NCI-H748 (cell line): Measurements from ENCODE around the gene GDNF.
"Not testable (repeated sequence)": the region's sequence is repeated elsewhere in the genome, so short reads cannot be mapped to it uniquely, and the experiment has no call there.

Source experiments
- DNase-seq: peaks from one replicate; lab custom pipeline; 2025; ENCODE audit not compliant: unreplicated experiment; lab: John Stamatoyannopoulos, UW

GDNF gene, protein sequence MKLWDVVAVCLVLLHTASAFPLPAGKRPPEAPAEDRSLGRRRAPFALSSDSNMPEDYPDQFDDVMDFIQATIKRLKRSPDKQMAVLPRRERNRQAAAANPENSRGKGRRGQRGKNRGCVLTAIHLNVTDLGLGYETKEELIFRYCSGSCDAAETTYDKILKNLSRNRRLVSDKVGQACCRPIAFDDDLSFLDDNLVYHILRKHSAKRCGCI

DNA sequence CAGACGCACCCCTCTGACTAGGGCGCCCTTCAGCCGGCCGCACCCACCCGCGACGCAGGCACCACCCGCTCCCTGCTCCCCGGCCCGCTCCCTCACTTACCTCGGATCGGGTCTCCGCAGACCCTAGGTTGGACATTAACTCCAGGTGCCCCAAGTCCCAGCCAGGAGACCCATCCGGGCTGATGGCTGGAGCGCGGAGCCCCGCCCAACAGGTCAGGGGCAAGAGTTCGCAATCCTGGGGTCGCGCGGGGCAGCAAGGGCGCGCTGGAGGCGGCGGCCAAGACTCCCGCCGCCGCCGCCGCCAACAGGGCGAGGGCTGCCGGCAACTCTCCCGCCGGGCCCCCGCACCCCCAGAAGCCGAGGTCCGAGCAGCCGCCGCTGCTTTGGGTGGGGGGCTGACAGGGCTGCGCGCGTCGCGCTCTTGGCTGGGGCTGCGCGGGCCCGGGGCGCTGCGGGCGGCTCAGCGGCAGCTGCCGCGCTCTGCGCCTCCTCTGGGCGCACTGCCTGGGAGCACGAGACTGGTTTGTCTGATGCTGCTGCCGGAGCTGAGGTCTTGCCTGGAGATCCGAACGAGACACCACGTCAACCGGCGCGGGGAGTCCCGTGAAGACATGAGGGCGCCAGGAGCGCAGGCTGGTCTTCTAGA lies at the start of gene GDNF:
GDNF (minus strand) TSS at position 635 of the 646 bp plus-strand sequence. CDS start 5,245 bp downstream, outside the sequence.
- DNase-seq: peak; percentile 87

DNA sequence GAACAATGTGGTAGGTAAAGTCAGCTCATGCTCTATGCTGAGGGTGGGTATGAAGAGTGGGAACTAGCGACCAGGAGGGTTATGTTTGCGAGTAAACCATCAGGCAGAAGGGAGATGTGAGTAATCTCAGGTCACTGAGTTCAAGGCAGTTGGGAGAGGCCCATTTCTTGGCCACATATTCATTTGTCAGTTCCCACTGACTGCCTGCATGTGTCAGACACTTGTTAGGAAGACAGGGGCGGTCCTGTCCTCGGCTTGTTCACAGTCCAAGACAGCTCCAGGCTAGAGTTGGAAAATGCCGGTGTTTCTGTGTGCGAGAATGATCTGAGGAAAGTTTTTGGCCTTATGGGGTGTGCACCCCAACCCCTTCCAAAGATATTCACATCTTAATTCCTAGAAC lies 48.6 kb upstream of the GDNF start:
- DNase-seq: no peak

DNA sequence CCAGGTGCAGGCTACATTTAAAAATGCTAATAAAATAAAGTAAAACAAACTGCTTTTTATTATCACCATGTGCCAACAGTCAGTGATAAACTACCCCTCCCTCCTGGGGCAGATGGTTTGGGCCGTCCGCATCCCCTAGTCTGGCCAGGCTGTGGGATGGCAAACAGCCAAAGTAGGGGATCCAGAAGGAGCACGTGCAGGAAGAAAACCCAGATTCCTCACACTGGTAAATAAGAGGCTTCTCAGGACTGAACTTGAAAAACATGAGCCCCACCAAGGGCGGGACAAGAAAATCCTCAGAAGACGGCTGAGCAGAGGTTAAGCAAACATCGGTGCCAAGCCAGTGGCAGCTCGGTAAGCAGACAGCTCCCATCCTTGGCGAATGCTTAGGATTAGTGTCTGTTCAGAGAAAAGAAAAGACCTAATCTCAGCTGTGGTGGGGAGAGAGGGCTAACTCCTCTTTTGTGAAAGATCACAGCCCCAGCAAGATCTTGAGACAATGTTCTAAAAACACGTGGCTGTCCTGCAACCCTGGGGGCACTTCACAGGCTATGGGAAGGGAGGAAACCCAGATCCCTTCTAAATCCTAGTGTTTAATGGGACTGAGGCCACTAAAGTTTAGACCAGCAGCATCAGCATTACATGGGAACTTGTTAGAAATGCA lies 46.5 kb upstream of the GDNF start:
- no peak for DNase-seq

DNA sequence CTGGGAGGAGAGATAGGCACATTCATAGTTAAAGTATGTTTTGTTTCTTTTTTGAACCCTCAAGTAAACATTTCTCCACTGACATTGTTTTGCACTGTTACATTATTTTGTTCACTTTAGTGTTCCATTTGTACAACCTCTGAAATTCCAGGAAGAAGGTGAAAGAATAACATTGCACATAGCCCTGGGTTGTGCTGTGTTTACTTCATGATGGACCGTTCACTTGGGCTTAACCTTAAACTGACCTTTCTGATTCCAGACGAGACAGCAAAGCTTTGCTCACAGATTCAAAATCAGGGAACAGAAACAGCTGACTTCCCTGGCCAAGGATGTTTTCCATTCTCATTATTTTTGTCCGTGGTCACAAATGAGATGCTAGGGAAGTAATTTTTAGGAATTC lies 42.8 kb upstream of the GDNF start:
- no peak for DNase-seq

DNA sequence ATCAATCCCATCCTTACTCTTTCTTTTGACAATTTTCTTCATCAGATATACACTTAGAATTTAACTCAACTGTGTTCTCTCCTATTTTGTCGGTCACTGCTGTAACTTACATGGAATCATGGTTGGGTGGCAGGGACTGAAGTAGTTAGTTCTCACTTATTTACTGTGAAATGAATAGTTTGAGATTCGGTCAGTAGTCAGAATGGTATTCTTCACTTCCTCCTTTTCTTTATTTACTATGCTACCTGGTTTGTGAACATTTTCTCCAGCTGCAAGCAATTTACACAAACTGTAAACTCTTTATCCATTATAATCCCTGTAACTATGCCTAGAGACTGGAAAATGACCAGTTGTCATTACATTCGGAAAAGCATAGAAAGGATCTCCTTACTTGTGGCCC lies 41.5 kb upstream of the GDNF start:
- no peak for DNase-seq

DNA sequence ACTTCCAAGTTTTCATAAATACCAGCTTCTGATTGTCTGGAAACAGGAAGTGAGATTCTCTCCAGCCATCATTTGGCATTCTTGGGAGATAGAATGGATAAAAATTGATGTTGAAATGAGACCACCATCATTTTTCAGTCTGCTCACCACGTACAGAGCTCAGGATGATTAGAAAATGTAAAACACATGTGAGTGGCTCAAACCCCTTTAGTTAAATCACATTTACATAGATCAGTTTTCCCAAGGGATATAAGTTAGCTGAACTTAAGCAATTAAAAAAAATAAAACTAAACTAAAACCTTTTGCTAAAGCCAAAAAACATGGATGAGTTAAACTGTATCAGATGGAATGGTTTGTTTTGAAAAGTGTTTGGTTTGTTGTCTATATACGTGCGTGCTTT lies 37.1 kb upstream of the GDNF start:
- no peak for DNase-seq

DNA sequence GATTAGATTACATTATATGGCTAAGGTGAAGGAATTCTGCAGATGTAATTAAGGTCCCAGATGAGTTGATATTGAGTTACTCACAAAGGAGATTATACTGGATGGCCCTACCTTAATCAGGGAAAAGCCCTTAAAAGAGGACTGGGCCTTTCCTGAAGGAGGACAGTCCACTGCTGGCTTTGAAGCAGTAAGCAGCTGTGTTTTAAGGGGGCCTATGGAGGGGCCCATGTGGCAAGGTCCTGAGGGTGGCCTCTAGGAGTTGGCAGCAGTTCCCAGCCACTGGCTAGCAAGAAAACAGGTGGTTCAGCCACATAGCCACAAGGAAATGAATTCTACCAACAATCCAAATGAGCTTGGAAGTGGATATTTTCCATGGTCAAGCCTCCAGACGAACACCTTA lies 36.4 kb upstream of the GDNF start:
- no peak for DNase-seq

DNA sequence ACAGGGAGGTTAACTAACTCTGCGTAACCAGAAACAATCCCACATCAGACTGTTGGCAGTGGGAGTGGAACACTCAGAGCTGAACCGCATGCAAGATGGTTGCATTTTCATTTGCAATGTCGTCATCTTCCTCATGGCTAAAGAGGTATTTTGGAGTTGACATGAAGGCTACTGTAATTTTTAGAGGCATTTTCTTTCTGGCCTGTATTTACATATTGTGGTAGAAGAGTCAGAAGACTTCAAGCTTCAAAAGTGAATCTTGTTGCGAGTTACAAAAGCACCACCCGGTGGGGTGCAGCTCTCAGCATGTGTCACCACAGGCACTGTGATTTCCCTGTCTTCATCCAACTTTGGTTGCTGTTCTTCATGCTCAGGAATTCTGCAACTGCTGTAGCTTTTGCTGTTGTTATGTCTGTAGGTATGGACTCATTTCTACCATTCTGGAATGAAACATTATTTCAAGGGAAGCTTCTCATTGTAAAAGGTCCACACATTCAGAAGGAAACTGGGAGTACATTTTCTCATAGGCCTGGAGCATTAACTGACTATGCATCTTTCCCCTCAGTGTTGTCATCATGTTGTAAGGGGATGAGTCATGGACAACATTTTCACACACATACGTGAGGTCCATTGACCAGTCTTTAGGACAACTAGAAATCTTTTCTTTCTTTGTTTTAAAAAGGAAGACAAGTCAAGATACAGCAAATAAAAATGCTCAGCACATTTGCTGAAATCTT lies 35.4 kb upstream of the GDNF start:
- no peak for DNase-seq

DNA sequence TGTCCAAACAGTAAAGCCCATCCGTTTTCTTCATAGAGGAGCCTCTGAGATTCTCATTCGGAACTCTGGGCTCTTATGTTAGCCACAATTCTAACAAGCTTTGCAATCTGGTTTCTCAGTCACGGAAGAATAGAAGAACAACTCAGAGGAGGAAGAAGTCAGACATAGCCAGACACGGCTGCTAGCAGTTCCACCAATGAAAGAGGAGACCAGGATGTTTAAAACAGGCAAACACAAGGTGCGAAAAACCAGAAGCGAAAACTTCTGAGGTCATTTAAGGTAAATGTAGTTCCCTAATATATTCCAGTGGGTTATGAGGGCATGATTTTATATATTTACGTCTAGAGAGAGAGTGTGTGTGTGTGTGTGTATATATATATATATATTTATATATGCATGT lies 34.1 kb upstream of the GDNF start:
- no peak for DNase-seq

DNA sequence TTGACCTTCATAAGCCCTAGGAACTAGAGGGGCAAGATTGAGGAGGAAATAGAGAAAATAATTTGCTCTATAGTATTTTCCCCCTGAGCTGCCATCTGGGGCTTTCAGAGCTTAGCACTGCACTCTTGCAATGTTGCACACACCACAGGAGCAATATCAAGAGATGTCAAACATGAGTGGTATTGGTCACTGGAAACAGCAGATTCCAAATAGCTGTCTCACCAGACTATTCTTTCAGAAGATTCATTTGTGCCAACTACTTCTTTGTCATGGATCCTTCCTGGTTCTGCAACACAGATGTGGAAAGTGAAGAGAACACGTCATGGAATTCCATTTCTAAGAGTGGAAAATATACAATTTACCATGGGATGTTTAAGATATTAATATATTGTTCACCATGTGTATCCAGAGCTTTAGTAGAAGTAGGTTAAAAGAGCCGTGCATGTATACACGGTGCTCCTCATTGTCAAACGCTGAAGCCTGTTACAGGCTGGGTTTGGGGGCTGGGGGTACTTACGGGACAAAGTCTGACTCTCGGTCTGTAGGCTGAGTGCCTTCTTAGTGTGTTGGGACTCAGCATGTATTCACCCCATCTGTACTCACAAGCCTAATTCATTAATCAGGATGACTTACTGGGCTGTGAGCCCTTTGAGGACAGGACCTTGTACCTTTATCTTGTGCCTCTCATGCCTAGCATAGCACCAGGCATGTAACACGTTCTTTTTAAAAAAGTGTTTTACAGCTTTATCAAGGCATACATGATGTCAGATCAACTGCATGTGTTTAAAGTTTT lies 31.4 kb upstream of the GDNF start:
- no peak for DNase-seq

DNA sequence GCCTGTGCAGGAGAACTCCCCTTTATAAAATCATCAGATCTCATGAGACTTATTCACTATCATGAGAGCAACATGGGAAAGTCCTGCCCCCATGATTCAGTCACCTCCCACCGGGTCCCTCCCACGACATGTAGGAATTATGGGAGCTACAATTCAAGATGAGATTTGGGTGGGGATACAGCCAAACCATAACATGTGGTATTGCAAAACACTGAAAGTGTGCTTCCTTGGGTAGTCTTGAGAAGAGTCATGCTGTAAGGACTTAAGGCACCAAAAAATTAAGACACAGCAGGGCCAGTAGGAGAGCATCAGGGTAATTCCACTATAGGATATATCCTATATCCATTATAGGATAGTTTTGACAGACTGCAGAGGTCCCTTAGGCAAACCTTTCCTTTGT lies 29.4 kb upstream of the GDNF start:
- DNase-seq: no peak

DNA sequence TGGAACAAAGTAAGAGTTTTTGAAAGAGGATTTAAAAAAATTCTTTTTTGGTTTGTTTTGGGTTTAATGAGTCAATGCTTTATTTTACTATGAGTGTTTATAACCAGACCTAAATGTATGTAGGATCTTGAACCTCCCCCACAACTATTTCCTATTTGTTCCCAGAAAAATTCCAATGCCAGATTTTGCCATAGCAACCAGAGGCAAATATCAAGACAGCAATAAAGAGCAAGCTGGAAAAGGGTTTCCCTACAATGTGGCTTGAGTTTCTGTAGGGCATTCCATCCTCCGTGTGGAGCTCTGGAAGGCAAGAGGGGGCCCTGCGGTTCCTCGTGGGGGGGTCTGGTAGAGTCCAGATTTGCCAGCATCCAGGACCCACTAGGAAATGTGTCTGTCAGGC lies 27.8 kb upstream of the GDNF start:
- DNase-seq: no peak

DNA sequence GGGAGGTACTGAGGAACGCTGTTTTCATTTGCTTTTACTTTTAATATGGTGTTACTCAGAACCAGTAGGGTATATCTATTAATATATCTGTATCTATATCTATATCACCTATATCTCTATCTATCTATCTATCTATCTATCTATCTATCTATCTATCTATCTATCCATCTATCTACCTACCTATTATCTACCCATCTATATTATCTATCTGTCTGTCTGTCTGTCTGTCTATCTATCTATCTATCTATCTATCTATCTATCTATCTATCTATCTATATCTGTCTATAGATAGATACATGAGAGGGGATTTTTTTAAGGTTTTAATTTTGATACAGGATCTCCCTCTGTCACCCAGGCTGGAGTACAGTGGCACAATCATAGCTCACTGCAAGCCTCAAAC lies 23.1 kb upstream of the GDNF start:
- not testable (repeated sequence) for DNase-seq

DNA sequence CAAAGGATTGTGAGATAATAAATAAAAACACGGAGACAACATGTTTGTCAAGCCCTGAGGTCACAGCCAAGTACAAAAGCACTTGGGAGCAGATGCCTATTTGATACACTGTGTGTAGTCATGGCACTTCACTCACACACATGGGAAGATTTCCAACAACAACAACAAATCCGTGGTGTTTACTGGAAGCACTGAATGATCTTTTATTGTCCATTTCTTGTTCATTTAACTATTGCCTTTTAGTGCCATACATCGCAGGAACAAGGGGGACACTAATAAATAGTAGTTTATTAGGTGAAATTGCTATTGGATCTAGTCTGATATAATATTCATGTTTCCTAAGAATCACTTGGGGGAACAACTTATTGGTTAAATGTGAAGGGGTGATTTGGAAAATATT lies 20.4 kb upstream of the GDNF start:
- no peak for DNase-seq

DNA sequence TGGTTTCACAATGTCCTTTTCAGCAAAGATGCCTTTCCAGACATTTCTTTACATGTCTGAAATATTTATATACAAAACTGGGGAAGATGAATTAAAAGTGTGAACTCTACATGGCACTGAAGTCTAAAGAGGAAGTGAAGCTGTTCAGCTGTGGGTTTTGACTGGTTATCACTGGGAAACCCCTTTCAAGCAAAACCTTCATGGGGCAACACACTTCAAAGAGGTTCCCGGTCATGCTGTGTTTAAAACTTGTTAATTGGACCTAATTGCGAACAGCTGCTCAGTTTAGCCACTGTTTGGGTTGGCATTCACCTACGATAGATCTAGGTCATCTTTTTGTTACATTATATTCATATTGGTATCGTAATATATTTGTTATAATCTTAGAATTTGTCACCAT lies 20.0 kb upstream of the GDNF start:
- DNase-seq: no peak

DNA sequence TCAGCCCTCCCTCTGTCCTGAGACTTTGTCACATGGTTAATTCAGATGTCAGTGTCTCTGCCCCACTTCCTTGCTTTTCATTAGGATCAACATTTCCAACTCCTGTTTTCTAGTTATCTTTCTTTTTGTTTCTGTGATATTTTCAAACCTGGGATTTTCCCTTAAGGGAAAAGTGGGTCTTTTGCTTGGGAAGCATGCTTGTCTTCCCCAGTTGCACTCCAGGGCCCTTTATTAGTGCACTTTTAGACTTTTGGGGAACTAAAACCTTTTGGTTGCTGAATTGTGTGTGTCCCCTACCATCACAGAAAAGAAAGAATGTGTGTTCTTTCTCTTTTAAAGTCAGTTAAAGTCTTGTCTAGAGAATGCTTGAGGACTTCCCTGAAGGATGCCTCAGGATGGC lies 18.4 kb upstream of the GDNF start:
- DNase-seq: no peak

DNA sequence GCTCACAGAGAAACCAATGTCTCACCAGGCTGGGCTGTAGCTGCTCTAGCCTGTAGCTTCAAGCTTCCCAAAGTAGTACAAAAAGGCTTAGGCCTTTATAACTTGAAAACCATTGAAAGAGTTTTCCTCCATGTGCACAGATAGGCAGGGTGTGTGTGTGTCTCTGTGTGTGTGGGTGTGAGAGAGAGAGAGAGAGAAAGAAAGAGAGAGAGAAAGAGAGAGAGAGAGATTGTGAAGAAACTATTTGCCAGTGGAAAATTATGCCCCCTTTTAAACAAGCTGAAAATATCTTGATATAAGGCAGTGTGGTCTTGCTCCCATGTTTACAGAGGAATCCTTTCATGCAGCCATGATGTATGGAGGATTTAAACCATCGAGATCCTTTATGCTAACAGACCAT lies 17.9 kb upstream of the GDNF start:
- DNase-seq: no peak

DNA sequence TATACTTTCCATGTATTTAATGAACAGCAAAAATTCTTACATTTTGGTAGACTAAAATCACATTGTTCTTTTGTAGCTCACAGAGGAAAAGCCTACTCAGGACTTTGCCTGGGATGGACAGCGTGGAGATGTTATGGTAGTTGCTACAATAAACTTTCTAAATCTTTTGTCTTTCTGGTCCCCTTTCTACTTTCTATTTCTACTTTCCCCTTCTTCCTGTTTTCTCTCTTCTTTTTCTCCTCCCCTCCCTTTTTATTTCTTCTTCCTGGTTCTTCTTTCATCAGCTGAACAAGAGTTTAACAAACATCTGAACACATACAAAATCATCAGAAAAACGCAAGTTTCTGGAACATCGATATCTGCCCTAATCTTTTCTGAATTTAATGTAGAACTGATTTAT lies 15.6 kb upstream of the GDNF start:
- DNase-seq: no peak

DNA sequence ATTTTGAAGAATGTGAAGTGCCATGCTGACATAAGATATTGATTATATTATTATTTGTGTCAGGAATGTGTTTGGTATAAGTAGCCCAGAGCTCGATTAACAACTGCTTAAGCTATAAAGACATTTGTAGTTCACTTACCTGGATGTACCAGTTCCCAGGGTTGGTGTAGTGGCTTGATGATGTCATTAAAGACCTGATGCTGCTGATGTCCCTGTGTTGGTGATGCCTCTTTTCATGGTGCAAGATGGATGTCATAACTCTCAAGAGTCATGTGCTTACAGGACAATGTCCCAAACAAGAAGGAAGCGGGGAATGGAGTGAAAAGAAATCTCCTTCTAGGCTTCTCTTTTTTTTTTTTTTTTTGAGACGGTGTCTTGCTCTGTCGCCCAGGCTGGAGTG lies 11.5 kb upstream of the GDNF start:
- no peak for DNase-seq

DNA sequence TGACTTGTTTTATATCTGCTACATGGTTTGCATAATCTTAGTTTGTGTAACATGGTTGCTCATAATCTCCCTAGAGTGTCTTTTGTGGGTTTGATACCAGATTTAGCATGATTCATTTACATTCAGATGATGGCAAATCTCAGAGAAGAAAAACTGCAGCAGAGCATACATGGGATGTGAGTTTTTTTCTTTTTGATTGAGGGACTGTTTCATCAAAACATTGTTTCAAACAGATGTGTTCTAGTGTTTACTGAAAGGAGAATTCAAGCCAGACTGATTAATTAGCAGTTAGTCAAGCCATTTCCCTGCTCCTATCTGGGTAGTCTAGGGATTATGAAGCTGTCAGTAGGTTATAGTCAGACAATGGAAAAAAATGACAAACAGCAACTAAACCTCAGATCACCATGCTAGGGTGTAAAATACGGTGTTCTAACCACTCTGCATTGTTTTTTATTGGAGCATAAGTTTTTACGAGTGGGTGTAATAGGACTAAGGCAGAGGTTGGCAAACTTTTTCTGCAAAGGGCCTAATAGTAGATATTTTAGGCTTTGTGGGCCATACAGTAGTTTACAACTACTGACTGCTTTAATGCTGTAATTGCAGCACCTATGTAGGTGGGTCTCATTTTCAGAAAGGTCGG lies 10.5 kb upstream of the GDNF start:
- no peak for DNase-seq

DNA sequence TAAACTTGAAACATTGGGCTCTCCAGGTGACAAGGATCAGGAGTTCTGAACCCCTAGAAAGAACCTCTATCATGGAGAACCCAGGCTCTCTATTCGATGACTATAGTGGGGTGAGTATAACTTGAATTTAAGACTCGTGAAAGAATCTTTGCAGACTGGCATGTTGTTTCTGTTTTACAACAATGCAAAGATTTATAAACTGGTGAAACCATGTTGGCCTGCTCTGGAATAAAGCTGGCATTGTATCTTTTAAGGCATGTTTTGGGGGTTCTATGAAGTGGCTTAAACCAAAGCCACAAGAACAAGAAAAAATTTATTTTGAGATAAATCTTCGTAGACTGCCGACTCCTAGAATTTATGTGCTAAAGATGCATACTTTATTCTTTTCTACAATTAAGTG lies 9.8 kb upstream of the GDNF start:
- DNase-seq: no peak
